Measurements from ENCODE around the gene TRHDE. TPM values are rescaled to one million over a fixed set of nuclear protein-coding genes. Genes with fewer than 3 reads are reported as not detected.
"Not testable (repeated sequence)": the region's sequence is repeated elsewhere in the genome, so short reads cannot be mapped to it uniquely, and the experiment has no call there.

TRHDE gene
- total RNA-seq, 1 donor from 2014 or later, result under 0.01 TPM

- DNase-seq (ENCODE audit: low read depth in 2 of 2), result no peak
Observed at GRCh38 chr12:72610854-72611358, 338.7 kb downstream of the TRHDE start.

GRCh38 chr12:72612171-72612570, 340.0 kb downstream of the TRHDE start:
- DNase-seq (ENCODE audit: low read depth in 2 of 2), result no peak

- DNase-seq (ENCODE audit: low read depth in 2 of 2), result no peak
Observed at GRCh38 chr12:72618764-72619163, 346.6 kb downstream of the TRHDE start.

GRCh38 chr12:72622556-72622955, 350.4 kb downstream of the TRHDE start:
- DNase-seq (ENCODE audit: low read depth in 2 of 2), result no peak

- no peak for DNase-seq (ENCODE audit: low read depth in 2 of 2)
Observed at GRCh38 chr12:72631926-72632685, 359.9 kb downstream of the TRHDE start.

- no peak for DNase-seq (ENCODE audit: low read depth in 2 of 2)
Observed at GRCh38 chr12:72642706-72643105, 370.5 kb downstream of the TRHDE start.

GRCh38 chr12:72647139-72647538, 375.0 kb downstream of the TRHDE start:
- no peak for DNase-seq (ENCODE audit: low read depth in 2 of 2)

GRCh38 chr12:72658615-72659014, 386.4 kb downstream of the TRHDE start:
- no peak for DNase-seq (ENCODE audit: low read depth in 2 of 2)

GRCh38 chr12:72660174-72660573, 388.0 kb downstream of the TRHDE start:
- not testable (repeated sequence) for DNase-seq (ENCODE audit: low read depth in 2 of 2)

GRCh38 chr12:72673853-72674252, 401.7 kb downstream of the TRHDE start:
- DNase-seq (ENCODE audit: low read depth in 2 of 2), result no peak

GRCh38 chr12:72676556-72676955, 404.4 kb downstream of the TRHDE start:
- no peak for DNase-seq (ENCODE audit: low read depth in 2 of 2)

GRCh38 chr12:72677139-72677538, 405.0 kb downstream of the TRHDE start:
- DNase-seq (ENCODE audit: low read depth in 2 of 2), result no peak

- DNase-seq (ENCODE audit: low read depth in 2 of 2), result no peak
Observed at GRCh38 chr12:72677846-72678245, 405.7 kb downstream of the TRHDE start.

GRCh38 chr12:72679147-72679757, 407.1 kb downstream of the TRHDE start:
- DNase-seq (ENCODE audit: low read depth in 2 of 2), result no peak

- no peak for DNase-seq (ENCODE audit: low read depth in 2 of 2)
Observed at GRCh38 chr12:72681028-72681427, 408.9 kb downstream of the TRHDE start.

GRCh38 chr12:72684491-72684890, 412.3 kb downstream of the TRHDE start:
- no peak for DNase-seq (ENCODE audit: low read depth in 2 of 2)

GRCh38 chr12:72692338-72692737, 420.2 kb downstream of the TRHDE start:
- no peak for DNase-seq (ENCODE audit: low read depth in 2 of 2)

GRCh38 chr12:72694193-72694592, 422.0 kb downstream of the TRHDE start:
- no peak for DNase-seq (ENCODE audit: low read depth in 2 of 2)

GRCh38 chr12:72699362-72699761, 427.2 kb downstream of the TRHDE start:
- no peak for DNase-seq (ENCODE audit: low read depth in 2 of 2)

GRCh38 chr12:72712025-72712424, 439.9 kb downstream of the TRHDE start:
- DNase-seq (ENCODE audit: low read depth in 2 of 2), result not testable (repeated sequence)

GRCh38 chr12:72716221-72716620, 444.1 kb downstream of the TRHDE start:
- no peak for DNase-seq (ENCODE audit: low read depth in 2 of 2)

GRCh38 chr12:72717036-72717435, 444.9 kb downstream of the TRHDE start:
- DNase-seq (ENCODE audit: low read depth in 2 of 2), result no peak

Measured in dermis microvascular lymphatic vessel endothelial cell (primary cell).